ENCODE data around the gene STX3.
"Not testable (repeated sequence)": the region's sequence is repeated elsewhere in the genome, so short reads cannot be mapped to it uniquely, and the experiment has no call there.

STX3 gene

GRCh38 chr11:59779487-59779886 is 24.3 kb downstream of the STX3 start:
- TF ChIP-seq, protein P1, sequence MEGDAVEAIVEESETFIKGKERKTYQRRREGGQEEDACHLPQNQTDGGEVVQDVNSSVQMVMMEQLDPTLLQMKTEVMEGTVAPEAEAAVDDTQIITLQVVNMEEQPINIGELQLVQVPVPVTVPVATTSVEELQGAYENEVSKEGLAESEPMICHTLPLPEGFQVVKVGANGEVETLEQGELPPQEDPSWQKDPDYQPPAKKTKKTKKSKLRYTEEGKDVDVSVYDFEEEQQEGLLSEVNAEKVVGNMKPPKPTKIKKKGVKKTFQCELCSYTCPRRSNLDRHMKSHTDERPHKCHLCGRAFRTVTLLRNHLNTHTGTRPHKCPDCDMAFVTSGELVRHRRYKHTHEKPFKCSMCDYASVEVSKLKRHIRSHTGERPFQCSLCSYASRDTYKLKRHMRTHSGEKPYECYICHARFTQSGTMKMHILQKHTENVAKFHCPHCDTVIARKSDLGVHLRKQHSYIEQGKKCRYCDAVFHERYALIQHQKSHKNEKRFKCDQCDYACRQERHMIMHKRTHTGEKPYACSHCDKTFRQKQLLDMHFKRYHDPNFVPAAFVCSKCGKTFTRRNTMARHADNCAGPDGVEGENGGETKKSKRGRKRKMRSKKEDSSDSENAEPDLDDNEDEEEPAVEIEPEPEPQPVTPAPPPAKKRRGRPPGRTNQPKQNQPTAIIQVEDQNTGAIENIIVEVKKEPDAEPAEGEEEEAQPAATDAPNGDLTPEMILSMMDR (IDR thresholded peaks at IDR 0.05; ENCODE audit: extremely low read depth, insufficient read depth, missing control alignments), result no peak
- in situ Hi-C loops (cut with MboI; ENCODE audit: low pct_unique_long_range_greater_than_20kb, low sequenced_read_pairs, unreplicated experiment), result no loop called here
- DNase-seq (ENCODE audit: low spot score), result no peak

- DNase-seq (ENCODE audit: low spot score), result no peak
- TF ChIP-seq, protein P1 (IDR thresholded peaks at IDR 0.05; ENCODE audit: extremely low read depth, insufficient read depth, missing control alignments), result no peak
- in situ Hi-C loops (cut with MboI; ENCODE audit: low pct_unique_long_range_greater_than_20kb, low sequenced_read_pairs, unreplicated experiment), result no loop called here
Observed at GRCh38 chr11:59782080-59782479, 26.9 kb downstream of the STX3 start.

- TF ChIP-seq, protein P1 (IDR thresholded peaks at IDR 0.05; ENCODE audit: extremely low read depth, insufficient read depth, missing control alignments), result no peak
- in situ Hi-C loops (cut with MboI; ENCODE audit: low pct_unique_long_range_greater_than_20kb, low sequenced_read_pairs, unreplicated experiment), result no loop called here
- no peak for DNase-seq (ENCODE audit: low spot score)
Observed at GRCh38 chr11:59783632-59784090, 28.5 kb downstream of the STX3 start.

GRCh38 chr11:59784441-59784840 is 29.3 kb downstream of the STX3 start:
- in situ Hi-C loops (cut with MboI; ENCODE audit: low pct_unique_long_range_greater_than_20kb, low sequenced_read_pairs, unreplicated experiment), result not testable (repeated sequence)

GRCh38 chr11:59785818-59786217 is 30.6 kb downstream of the STX3 start:
- in situ Hi-C loops (cut with MboI; ENCODE audit: low pct_unique_long_range_greater_than_20kb, low sequenced_read_pairs, unreplicated experiment), result no loop called here
- TF ChIP-seq, protein P1 (IDR thresholded peaks at IDR 0.05; ENCODE audit: extremely low read depth, insufficient read depth, missing control alignments), result no peak
- DNase-seq (ENCODE audit: low spot score), result no peak

More at GRCh38 chr11:59784441-59784840, 29.3 kb downstream of the STX3 start:
- not testable (repeated sequence) for DNase-seq (ENCODE audit: low spot score)

GRCh38 chr11:59787255-59787588 is 32.0 kb downstream of the STX3 start:
- in situ Hi-C loops (cut with MboI; ENCODE audit: low pct_unique_long_range_greater_than_20kb, low sequenced_read_pairs, unreplicated experiment), result no loop called here
- TF ChIP-seq, protein P1 (IDR thresholded peaks at IDR 0.05; ENCODE audit: extremely low read depth, insufficient read depth, missing control alignments), result no peak
- no peak for DNase-seq (ENCODE audit: low spot score)

- in situ Hi-C loops (cut with MboI; ENCODE audit: low pct_unique_long_range_greater_than_20kb, low sequenced_read_pairs, unreplicated experiment), result no loop called here
- TF ChIP-seq, protein P1 (IDR thresholded peaks at IDR 0.05; ENCODE audit: extremely low read depth, insufficient read depth, missing control alignments), result no peak
- DNase-seq (ENCODE audit: low spot score), result no peak
Observed at GRCh38 chr11:59787816-59788215, 32.6 kb downstream of the STX3 start.

Data from GM13977 (cell line).